HG02885 (cell line): ENCODE results near the gene PTF1A.
"Not testable (repeated sequence)": the region's sequence is repeated elsewhere in the genome, so short reads cannot be mapped to it uniquely, and the experiment has no call there.

Experiments used
- ATAC-seq: cut with Tn5 transposase; IDR thresholded peaks from one replicate; pipeline ENCODE4 v1.9.1; 2021; ENCODE audit warnings: mild to moderate bottlenecking; ENCODE audit not compliant: unreplicated experiment, poor library complexity

PTF1A gene

DNA sequence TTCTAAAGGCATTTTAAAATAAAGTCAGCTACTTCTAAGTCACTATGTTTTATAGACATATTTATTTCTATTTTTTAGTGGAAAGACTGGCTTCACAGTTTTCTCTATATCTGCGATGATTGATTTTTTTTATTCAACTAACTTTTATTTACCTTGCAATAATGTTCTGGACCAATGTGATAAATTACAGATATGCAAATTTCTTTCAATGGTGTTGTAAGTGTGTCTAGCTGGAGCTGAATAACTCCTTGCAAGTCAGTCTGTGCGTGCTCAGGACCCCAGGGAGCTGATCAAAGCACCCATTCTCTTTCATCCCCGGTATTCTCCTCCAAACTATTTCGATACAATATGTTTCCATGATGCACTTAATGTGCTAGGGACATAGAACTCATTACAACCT is 9.7 kb downstream of the PTF1A start:
- no peak for ATAC-seq

DNA sequence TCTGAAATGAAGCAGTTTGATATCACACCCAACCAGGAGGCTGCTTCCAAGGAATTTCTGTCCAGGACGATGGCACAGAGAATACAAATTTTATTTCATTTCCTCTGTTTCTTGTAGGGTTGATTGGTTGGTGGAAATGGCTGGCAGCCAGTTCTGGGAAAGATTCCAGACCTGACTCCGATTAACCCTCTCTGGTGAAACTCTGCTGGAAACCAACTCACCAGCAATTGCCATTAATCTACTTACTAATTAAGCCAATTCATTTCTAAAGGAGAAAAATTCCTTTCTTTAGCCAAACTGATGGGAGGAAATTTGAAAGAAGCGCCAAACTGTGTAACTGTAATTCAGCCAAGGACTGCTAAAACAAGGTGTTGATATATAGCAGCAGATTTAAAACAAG is 10.7 kb downstream of the PTF1A start:
- ATAC-seq = no peak

DNA sequence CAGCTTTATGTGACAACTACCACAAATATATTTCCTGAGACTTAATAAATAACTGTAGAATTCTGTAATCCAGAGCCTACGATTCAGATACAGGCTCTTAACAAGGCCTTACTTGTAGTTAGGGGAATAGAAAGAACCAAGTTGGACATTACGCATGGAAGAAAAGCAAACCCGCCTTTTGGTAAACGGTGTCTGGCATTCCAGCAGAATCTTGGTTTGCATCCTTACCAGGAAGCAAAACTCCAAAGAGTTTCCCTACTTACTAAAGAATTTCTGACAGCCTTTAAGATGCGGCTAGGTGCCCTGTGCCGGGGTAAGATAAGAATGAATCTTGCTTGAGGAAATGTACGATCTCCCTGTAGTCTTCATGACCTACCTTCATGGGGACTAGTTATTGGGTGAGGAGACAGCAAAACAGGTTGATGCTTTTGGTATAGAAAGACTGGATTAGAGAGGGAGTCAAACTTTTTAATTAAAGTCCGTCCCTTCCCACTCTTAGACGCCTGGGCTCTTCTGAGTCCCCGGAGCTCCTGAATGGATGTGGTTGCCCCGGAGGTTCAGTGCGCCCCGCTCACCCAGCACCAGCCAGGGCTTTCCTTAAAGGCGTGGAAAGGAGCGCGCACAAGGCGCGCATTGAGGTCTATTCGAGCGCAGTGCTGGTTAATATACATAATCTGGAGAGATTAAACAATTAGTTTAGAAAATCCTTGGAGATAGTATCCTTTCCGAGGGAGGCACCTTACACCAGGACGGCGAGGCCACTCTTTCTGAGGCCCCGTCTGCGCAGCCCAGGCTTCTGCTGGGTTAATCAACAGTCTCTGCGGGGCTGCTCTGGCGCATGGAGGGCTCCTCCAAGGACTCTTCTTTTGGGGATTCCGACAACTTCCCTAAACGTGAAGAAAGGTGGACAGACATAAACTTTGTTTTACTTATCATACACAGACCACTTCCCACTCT is 11.5 kb downstream of the PTF1A start:
- no peak for ATAC-seq

DNA sequence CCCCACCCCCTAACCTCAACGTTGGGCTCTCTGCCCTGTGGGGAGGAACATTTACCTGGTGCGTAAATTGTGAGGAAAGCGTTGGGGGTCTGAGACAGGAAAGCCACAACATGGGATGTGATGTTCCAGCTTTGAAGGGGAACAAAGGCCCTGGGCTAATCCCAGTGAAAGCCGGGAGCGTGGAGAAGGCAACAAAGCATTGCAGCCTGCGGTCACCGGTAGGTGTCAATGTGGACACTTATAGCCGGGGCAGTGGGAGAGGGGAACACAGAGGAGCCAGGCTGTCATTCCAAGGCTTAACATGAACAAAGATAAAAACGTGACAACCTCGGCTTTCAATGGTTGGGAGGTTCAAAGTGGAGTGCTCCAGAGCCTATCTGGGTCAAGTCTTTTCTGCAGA is 12.7 kb downstream of the PTF1A start:
- ATAC-seq = no peak

DNA sequence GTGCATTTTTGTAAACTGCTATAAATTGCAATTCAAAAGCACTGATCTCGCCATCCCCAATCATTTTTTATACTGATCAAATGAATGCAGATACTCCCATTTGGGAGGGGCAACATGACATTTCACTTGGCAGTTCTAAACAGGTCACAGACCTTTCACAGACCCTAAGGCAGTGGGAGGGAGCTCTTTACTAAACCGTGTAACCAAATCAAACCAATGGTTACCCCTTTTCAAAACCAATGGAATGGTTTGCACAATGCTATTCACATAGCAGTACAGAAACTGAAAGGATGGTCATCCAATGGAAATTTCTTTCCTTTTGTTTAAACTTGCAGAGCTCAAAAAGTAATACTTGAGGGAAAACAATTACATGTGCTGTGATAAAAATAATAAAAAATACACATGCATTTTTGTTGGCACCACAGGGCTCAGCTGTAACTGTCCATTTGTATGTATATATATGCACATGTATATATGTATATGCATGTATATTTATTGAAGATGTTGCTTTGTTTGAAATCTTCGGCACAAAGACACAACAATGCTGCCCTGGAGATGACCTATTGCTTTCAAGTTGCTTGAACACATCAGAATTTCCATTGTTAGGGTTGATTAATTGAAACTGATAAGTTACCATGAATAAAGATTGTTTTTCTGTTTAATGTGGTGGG is 14.0 kb downstream of the PTF1A start:
- no peak for ATAC-seq

DNA sequence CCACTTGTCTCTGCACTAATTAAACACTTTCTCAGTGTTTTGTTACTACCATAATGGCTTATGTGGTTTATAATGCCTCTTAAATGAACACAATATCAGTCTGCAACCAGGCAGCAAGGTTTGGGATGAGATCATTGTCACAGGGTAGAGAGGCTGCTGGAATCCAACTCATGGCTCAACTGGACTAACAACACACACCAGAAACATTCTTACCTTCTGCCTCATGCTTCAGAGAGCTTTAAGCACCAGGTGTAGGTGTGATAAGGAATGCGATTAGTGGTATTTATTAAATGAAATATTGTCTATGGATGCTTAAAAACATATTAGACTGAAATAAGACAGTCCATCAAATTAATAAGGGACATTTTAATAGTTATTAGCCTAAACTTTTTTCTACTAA is 25.4 kb downstream of the PTF1A start:
- ATAC-seq = no peak

DNA sequence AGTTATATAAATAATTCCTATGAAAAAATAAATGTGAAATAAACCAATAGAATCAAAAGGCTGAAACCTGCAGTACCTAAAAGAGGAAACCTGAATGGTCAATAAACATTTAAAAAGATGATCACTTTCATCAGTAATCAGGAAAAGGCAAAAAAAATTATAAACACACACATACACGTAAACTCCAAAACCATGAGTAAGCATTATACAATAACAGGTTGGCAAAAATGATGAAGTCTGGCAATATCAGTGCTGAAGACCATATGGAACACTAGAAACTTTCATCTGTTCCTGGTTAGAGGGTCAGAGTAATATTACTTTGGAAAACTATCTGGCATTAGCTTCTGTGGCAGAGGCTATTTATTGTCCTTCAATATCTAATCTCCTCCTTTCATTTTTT is 38.5 kb downstream of the PTF1A start:
- ATAC-seq = no peak

DNA sequence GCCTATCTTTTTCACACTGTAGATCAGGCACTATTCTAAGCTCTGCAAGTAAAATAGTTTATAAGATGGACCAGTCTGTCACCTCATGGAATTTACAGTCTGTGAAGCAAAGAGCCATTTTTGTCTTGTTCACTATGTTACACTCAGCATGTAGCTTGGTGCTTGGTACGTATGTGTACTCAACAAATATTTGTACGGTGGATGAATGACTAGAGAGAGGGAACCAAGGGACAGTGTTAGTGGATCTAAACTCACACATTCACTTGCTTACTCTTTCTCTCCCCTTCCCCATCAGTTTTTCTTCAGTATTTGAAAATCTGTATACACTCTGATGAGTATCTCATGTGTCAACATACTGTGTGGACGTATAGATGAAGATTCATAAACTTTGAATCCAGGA is 45.9 kb downstream of the PTF1A start:
- no peak for ATAC-seq

DNA sequence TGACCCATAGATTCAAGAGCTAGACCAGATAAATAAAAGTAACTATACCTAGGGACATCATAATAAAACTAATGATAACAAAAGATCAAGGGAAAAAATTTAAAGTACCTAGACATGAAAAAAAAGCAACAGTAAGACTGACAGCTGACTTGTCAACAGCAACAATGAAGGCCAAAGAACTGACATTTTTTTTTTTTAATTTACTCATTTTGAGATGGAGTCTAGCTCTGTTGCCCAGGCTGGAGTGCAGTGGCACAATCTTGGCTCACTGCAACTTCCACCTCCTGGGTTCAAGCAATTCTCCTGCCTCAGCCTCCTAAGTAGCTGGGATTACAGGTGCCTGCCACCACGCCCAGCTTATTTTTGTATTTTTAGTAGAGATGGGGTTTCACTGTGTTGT is 49.7 kb downstream of the PTF1A start:
- not testable (repeated sequence) for ATAC-seq
